ENCODE results near the gene C6orf136.
A peak's percentile ranks its signal among the peaks of the same experiment; 100 is the strongest.

Gene C6orf136

GRCh38 chr6:30635834-30636233, 11.1 kb upstream of the C6orf136 start:
- no peak overlapping the region for H3K4me3 Mint-ChIP-seq
- no peaks in the 10 kb centered on the region for H3K27me3 Mint-ChIP-seq (ENCODE audit: low read depth, poor library complexity)
- no peak for TF ChIP-seq CTCF (IDR thresholded peaks at IDR 0.05)
- peak overlapping the region; percentile 1 for H3K27ac Mint-ChIP-seq
- no peaks in the 10 kb centered on the region for H3K4me1 Mint-ChIP-seq
- peaks cover 91% of the 10 kb centered on the region for H3K36me3 Mint-ChIP-seq (ENCODE audit: low read depth)
- DNase-seq = no peak
- H3K9me3 Mint-ChIP-seq = peaks cover 6% of the 10 kb centered on the region

GRCh38 chr6:30640481-30640880, 6.5 kb upstream of the C6orf136 start:
- no peak for DNase-seq
- Mint-ChIP-seq H3K4me3 (no peak overlapping the region), H3K27me3 (ENCODE audit: low read depth, poor library complexity) (no peaks in the 10 kb centered on the region), H3K27ac (no peak overlapping the region), H3K36me3 (ENCODE audit: low read depth) (peaks cover 82% of the 10 kb centered on the region), H3K4me1 (peaks cover 2% of the 10 kb centered on the region), H3K9me3 (no peaks in the 10 kb centered on the region)
- TF ChIP-seq CTCF (IDR thresholded peaks at IDR 0.05) = no peak

- no peak for TF ChIP-seq CTCF (IDR thresholded peaks at IDR 0.05)
- H3K27me3 Mint-ChIP-seq (ENCODE audit: low read depth, poor library complexity) = no peaks in the 10 kb centered on the region
- DNase-seq = no peak
- peaks cover 81% of the 10 kb centered on the region for H3K36me3 Mint-ChIP-seq (ENCODE audit: low read depth)
- no peak overlapping the region for H3K4me3 Mint-ChIP-seq
- H3K9me3 Mint-ChIP-seq = no peaks in the 10 kb centered on the region
- H3K27ac Mint-ChIP-seq = peak overlapping the region; percentile 81
- peaks cover 7% of the 10 kb centered on the region for H3K4me1 Mint-ChIP-seq
These were observed 5.9 kb upstream of the C6orf136 start for GRCh38 chr6:30641048-30641447.

- Mint-ChIP-seq H3K4me3 (no peak overlapping the region), H3K36me3 (ENCODE audit: low read depth) (peaks cover 63% of the 10 kb centered on the region), H3K4me1 (peaks cover 22% of the 10 kb centered on the region), H3K27me3 (ENCODE audit: low read depth, poor library complexity) (no peaks in the 10 kb centered on the region), H3K27ac (peak overlapping the region; percentile 14), H3K9me3 (no peaks in the 10 kb centered on the region)
- no peak for TF ChIP-seq CTCF (IDR thresholded peaks at IDR 0.05)
- no peak for DNase-seq
These were observed 3.3 kb upstream of the C6orf136 start for GRCh38 chr6:30643656-30644055.

GRCh38 chr6:30644769-30645168, 2.2 kb upstream of the C6orf136 start:
- no peak for DNase-seq
- no peaks in the 10 kb centered on the region for H3K27me3 Mint-ChIP-seq (ENCODE audit: low read depth, poor library complexity)
- no peak overlapping the region for H3K4me3 Mint-ChIP-seq
- H3K4me1 Mint-ChIP-seq = peaks cover 25% of the 10 kb centered on the region
- peak overlapping the region; percentile 88 for H3K27ac Mint-ChIP-seq
- H3K36me3 Mint-ChIP-seq (ENCODE audit: low read depth) = peaks cover 52% of the 10 kb centered on the region
- TF ChIP-seq CTCF (IDR thresholded peaks at IDR 0.05) = no peak
- no peaks in the 10 kb centered on the region for H3K9me3 Mint-ChIP-seq

GRCh38 chr6:30645989-30646388, 944 bp upstream of the C6orf136 start:
- H3K27ac Mint-ChIP-seq = peak overlapping the region; percentile 88

More at GRCh38 chr6:30645989-30646388, 944 bp upstream of the C6orf136 start:
- DNase-seq = no peak
- no peaks in the 10 kb centered on the region for H3K9me3 Mint-ChIP-seq
- no peaks in the 10 kb centered on the region for H3K27me3 Mint-ChIP-seq (ENCODE audit: low read depth, poor library complexity)
- H3K36me3 Mint-ChIP-seq (ENCODE audit: low read depth) = peaks cover 44% of the 10 kb centered on the region
- peaks cover 28% of the 10 kb centered on the region for H3K4me1 Mint-ChIP-seq
- H3K4me3 Mint-ChIP-seq = peak overlapping the region; percentile 89
- TF ChIP-seq CTCF (IDR thresholded peaks at IDR 0.05) = no peak
